ENCODE measurements around the gene KLHDC7B. TPM values are rescaled to one million over a fixed set of nuclear protein-coding genes. Genes with fewer than 3 reads are reported as not detected.
A peak's percentile ranks its signal among the peaks of the same experiment; 100 is the strongest.

The KLHDC7B gene
- total RNA-seq, 1 donor from 2014 or later: not detected

DNA sequence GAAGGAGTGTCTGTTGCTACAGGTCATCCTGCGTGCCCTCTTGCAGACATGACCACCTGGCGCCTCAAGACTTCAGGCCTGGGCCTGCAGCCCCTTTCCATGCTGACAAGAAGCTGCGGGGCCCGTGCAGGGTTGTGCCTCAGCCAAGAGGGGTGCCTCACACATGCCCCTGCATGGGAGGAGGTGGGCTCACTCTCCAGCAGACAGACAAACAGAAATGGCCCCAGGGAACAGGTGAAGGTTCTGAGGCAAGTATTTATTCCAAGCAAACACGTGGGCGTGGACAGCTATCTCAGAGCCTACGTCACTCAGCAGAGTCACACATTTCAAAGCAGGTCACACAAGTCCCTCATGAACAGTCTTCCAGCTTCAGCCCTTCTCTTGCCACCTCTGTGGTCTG is 22.9 kb downstream of the KLHDC7B start:
- Mint-ChIP-seq H3K9me3 (no peaks in the 10 kb centered on the region), H3K4me1 (ENCODE audit: unreplicated experiment) (peaks cover 3% of the 10 kb centered on the region), H3K36me3 (peaks cover 3% of the 10 kb centered on the region), H3K27me3 (no peaks in the 10 kb centered on the region), H3K27ac (peak overlapping the region; percentile 53), H3K4me3 (no peak overlapping the region)
- TF ChIP-seq, protein P1, sequence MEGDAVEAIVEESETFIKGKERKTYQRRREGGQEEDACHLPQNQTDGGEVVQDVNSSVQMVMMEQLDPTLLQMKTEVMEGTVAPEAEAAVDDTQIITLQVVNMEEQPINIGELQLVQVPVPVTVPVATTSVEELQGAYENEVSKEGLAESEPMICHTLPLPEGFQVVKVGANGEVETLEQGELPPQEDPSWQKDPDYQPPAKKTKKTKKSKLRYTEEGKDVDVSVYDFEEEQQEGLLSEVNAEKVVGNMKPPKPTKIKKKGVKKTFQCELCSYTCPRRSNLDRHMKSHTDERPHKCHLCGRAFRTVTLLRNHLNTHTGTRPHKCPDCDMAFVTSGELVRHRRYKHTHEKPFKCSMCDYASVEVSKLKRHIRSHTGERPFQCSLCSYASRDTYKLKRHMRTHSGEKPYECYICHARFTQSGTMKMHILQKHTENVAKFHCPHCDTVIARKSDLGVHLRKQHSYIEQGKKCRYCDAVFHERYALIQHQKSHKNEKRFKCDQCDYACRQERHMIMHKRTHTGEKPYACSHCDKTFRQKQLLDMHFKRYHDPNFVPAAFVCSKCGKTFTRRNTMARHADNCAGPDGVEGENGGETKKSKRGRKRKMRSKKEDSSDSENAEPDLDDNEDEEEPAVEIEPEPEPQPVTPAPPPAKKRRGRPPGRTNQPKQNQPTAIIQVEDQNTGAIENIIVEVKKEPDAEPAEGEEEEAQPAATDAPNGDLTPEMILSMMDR (conservative IDR thresholded peaks at IDR 0.05): no peak
- DNase-seq (ENCODE audit: extremely low spot score, unreplicated experiment): no peak

DNA sequence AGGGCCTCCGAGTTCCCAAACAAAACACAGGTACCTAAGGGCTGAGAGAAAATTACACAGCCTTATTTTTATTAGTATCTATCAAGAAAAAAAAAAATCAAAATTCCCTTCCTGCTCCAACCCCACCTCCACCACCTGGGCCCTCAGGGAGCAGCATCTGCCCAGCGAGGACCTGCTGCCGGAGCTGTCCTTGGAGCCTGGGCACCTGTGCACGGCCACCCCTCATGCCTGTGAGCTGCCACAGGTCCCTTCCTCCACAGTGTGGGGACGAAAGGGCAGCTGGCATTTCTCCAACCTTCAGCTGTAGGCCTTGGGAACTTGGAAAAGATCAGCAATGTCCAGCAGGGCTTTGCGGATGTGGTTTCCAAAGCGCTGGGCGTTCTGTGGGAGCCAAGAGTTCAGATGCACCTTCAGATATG is 23.4 kb downstream of the KLHDC7B start:
- H3K9me3 Mint-ChIP-seq: no peaks in the 10 kb centered on the region
- H3K4me1 Mint-ChIP-seq (ENCODE audit: unreplicated experiment): no peaks in the 10 kb centered on the region
- H3K27me3 Mint-ChIP-seq: no peaks in the 10 kb centered on the region
- H3K4me3 Mint-ChIP-seq: no peak overlapping the region
- TF ChIP-seq, protein P1 (conservative IDR thresholded peaks at IDR 0.05): no peak
- H3K36me3 Mint-ChIP-seq: peaks cover 3% of the 10 kb centered on the region
- DNase-seq (ENCODE audit: extremely low spot score, unreplicated experiment): no peak
- peak overlapping the region; percentile 53 for H3K27ac Mint-ChIP-seq

DNA sequence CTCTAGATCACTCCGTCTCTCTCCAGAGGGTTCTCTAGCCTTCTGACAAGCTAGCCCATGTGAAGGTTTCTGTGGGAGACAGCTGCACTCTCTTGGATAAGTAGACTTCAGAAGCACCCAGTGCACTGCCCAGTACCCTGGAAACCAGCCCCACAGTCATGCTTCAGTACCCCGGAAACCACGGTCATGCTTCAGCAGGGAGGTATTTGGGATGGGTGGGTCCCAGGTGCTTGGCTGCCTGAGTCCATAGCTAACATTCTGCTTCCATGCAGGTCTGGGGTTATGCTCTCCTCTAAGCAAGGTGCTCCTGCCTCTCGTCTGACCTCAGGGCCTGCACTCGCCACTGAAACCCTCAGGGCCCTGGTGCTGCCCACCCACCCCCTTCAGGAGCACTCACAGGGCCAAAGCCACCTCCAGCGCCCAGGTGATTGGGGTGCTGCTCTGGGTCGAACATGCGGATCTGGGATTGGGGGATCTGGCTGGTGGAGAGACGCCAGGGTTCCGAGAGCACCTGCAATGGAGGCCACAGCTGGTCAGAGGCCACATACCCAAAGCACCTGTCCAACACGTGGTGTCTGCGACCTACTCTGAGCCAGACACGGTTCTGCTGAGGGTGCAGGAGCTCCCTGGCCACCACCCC is 24.3 kb downstream of the KLHDC7B start:
- TF ChIP-seq, protein P1 (conservative IDR thresholded peaks at IDR 0.05): no peak
- peaks cover 3% of the 10 kb centered on the region for H3K36me3 Mint-ChIP-seq
- no peaks in the 10 kb centered on the region for H3K9me3 Mint-ChIP-seq
- DNase-seq (ENCODE audit: extremely low spot score, unreplicated experiment): no peak
- no peaks in the 10 kb centered on the region for H3K4me1 Mint-ChIP-seq (ENCODE audit: unreplicated experiment)
- no peaks in the 10 kb centered on the region for H3K27me3 Mint-ChIP-seq
- H3K27ac Mint-ChIP-seq: no peak overlapping the region
- H3K4me3 Mint-ChIP-seq: no peak overlapping the region

DNA sequence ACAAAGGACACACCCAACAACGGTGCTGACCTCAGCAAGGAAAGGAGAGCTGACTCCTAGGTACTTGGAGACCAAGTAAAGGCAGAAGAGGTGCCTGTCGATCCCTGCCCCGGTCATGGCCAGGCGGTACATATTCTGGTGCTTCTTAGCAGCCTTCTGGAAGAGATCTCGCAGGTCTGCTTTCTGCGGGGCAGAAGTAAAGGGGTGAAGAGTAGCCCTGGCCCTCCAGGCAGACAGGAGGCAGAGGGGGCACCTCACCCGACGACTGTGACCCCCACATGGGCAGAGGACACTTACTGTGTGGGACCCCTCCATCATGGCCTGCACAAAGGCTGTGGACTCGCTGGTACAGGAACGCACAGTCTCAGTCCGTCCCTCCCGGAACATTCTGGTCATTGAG is 25.2 kb downstream of the KLHDC7B start:
- peaks cover 3% of the 10 kb centered on the region for H3K36me3 Mint-ChIP-seq
- H3K27me3 Mint-ChIP-seq: no peaks in the 10 kb centered on the region
- TF ChIP-seq, protein P1 (conservative IDR thresholded peaks at IDR 0.05): no peak
- H3K4me3 Mint-ChIP-seq: no peak overlapping the region
- no peak for DNase-seq (ENCODE audit: extremely low spot score, unreplicated experiment)
- no peak overlapping the region for H3K27ac Mint-ChIP-seq
- H3K4me1 Mint-ChIP-seq (ENCODE audit: unreplicated experiment): no peaks in the 10 kb centered on the region
- no peaks in the 10 kb centered on the region for H3K9me3 Mint-ChIP-seq

DNA sequence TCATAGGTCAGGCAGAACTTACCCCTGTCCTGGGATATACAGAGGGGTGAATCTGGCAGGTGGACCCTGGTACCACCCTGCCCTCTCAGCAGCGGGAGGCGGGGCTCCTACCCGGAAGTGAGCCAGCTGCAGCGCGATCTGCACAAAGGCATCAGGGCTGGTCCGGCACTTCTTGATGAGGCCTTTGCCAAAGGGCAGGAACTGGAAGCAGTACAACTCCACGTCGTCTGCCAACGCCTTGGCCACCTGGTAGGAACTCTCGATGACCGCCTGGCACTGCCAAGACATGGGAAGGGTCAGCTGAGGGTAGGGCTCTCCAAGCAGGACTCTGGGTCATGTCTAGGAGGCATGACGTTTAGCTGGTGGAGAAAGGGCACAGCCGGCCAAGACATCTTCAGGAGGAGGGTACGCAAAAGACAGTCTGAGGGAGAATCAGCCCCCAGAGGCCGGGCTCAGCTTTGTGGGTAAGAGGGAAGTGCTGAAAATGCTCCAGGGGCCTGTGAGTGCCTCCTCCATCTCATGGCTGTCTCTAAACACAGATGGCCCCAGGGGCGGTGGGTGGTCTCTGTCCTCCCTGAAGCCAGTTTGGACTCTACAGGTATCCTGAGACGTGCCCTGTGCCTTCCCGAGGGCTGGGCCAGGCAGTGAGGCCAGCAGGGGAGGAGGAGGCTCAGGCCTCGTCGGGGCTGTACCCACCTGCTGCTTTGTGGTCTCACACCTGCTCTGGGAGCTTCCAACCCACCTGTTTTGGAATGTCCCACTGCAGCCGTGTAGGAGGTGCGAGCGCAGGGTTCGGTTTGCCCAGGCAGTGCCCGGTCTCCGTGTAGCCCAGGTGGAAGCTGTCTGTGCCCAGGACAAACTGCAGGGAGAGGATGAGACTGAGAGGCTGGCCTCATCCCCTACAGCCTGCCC is 25.8 kb downstream of the KLHDC7B start:
- H3K4me3 Mint-ChIP-seq: no peak overlapping the region

More for the DNA sequence above, 25.8 kb downstream of the KLHDC7B start:
- Mint-ChIP-seq H3K4me1 (ENCODE audit: unreplicated experiment) (no peaks in the 10 kb centered on the region), H3K36me3 (peaks cover 3% of the 10 kb centered on the region), H3K9me3 (no peaks in the 10 kb centered on the region), H3K27me3 (no peaks in the 10 kb centered on the region), H3K27ac (no peak overlapping the region)
- TF ChIP-seq, protein P1 (conservative IDR thresholded peaks at IDR 0.05): no peak
- DNase-seq (ENCODE audit: extremely low spot score, unreplicated experiment): no peak

Measured in type B pancreatic cell (in vitro differentiated cells).